Liver (tissue), 9 donors: ENCODE measurements around the gene POFUT2. TPM values are rescaled to one million over a fixed set of nuclear protein-coding genes. Genes with fewer than 3 reads are reported as not detected.
A peak's percentile ranks its signal among the peaks of the same experiment; 100 is the strongest.

Experiments
- DNase-seq: peaks from one replicate; pipeline ENCODE4 v3.0.0-alpha.2; 2017; ENCODE audit warnings: low spot score
- H3K27ac ChIP-seq, 2 donors: one replicate each; pipeline ENCODE4 v1.7.0; 2013; ENCODE audit warnings: inconsistent platforms in 2 of 2, low read length in 2 of 2, control low read depth in 1 of 2, low read depth in 1 of 2, mild to moderate bottlenecking in 1 of 2
- H3K27me3 ChIP-seq, 4 donors: one replicate each; pipeline versions ENCODE4 v1.6.1 to v1.7.0; 2013; ENCODE audit warnings: low read length in 3 of 4, inconsistent platforms in 1 of 4, mild to moderate bottlenecking in 1 of 4, moderate library complexity in 1 of 4; ENCODE audit not compliant: control insufficient read depth in 4 of 4, insufficient read depth in 4 of 4
- H3K36me3 ChIP-seq, 4 donors: one replicate each; pipeline versions ENCODE4 v1.6.1 to v1.7.0; 2013; ENCODE audit warnings: low read length in 3 of 4, mild to moderate bottlenecking in 3 of 4, low read depth in 1 of 4, moderate library complexity in 1 of 4; ENCODE audit not compliant: control insufficient read depth in 4 of 4, insufficient read depth in 3 of 4
- H3K4me1 ChIP-seq, 4 donors: one replicate each; pipeline versions ENCODE4 v1.6.1 to v1.7.0; 2013; ENCODE audit warnings: low read length in 3 of 4, mild to moderate bottlenecking in 3 of 4, moderate library complexity in 1 of 4; ENCODE audit not compliant: control insufficient read depth in 4 of 4, insufficient read depth in 4 of 4
- H3K4me3 ChIP-seq, 3 donors: one replicate each; pipeline versions ENCODE4 v1.6.1 to v1.7.0; 2013; ENCODE audit warnings: low read length in 3 of 3, control low read depth in 1 of 3, low read depth in 1 of 3, mild to moderate bottlenecking in 1 of 3
- H3K9ac ChIP-seq, 2 donors: one replicate each; pipeline ENCODE4 v1.7.0; 2013; ENCODE audit warnings: low read length in 2 of 2, mild to moderate bottlenecking in 2 of 2, moderate library complexity in 2 of 2, control low read depth in 1 of 2, low read depth in 1 of 2
- H3K9me3 ChIP-seq, 4 donors: one replicate each; pipeline versions ENCODE4 v1.6.1 to v1.7.0; 2013; ENCODE audit warnings: low read length in 3 of 4; ENCODE audit not compliant: control insufficient read depth in 4 of 4
- ATF3 ChIP-seq: IDR thresholded peaks from 2 replicates; pipeline ENCODE4 v1.6.1; 2016; ENCODE audit warnings: antibody characterized with exemption
- EGR1 ChIP-seq, 2 donors: IDR thresholded peaks; 2 replicates each; pipeline ENCODE4 v1.6.1; 2016 to 2018; ENCODE audit warnings: antibody characterized with exemption in 2 of 2, low read depth in 2 of 2
- FOXA1 ChIP-seq: IDR thresholded peaks from 2 replicates; pipeline ENCODE4 v1.6.1; 2016; ENCODE audit warnings: antibody characterized with exemption
- FOXA2 ChIP-seq: IDR thresholded peaks from 2 replicates; pipeline ENCODE4 v1.6.1; 2016; ENCODE audit warnings: antibody characterized with exemption
- GABPA ChIP-seq, 2 donors: IDR thresholded peaks in 1 of 2; conservative IDR thresholded peaks in 1 of 2; 2 replicates each; pipeline ENCODE4 v1.6.1; 2016; ENCODE audit warnings: antibody characterized with exemption in 2 of 2, mild to moderate bottlenecking in 1 of 2, moderate library complexity in 1 of 2
- HNF4A ChIP-seq, 2 donors: conservative IDR thresholded peaks; 2 replicates each; pipeline ENCODE4 v1.6.1; 2016; ENCODE audit warnings: antibody characterized with exemption in 2 of 2, mild to moderate bottlenecking in 2 of 2
- HNF4G ChIP-seq: IDR thresholded peaks from 2 replicates; pipeline ENCODE4 v1.6.1; 2016; ENCODE audit warnings: antibody characterized with exemption
- JUND ChIP-seq, 2 donors: IDR thresholded peaks; 2 replicates each; pipeline ENCODE4 v1.6.1; 2016; ENCODE audit warnings: antibody characterized with exemption in 2 of 2
- MAX ChIP-seq: IDR thresholded peaks from 2 replicates; pipeline ENCODE4 v1.6.1; 2016; ENCODE audit warnings: antibody characterized with exemption
- NR2F2 ChIP-seq: IDR thresholded peaks from 2 replicates; pipeline ENCODE4 v1.6.1; 2016; ENCODE audit warnings: antibody characterized with exemption
- RAD21 ChIP-seq, 2 donors: IDR thresholded peaks; 2 replicates each; pipeline ENCODE4 v1.6.1; 2016; ENCODE audit warnings: antibody characterized with exemption in 2 of 2, mild to moderate bottlenecking in 2 of 2
- REST ChIP-seq: IDR thresholded peaks from 2 replicates; pipeline ENCODE4 v1.6.1; 2016; ENCODE audit warnings: antibody characterized with exemption, mild to moderate bottlenecking
- RXRA ChIP-seq, 2 donors: IDR thresholded peaks; 2 replicates each; pipeline ENCODE4 v1.6.1; 2017 to 2018; ENCODE audit warnings: antibody characterized with exemption in 2 of 2, mild to moderate bottlenecking in 1 of 2
- SP1 ChIP-seq: IDR thresholded peaks from 2 replicates; pipeline ENCODE4 v1.6.1; 2018; ENCODE audit warnings: antibody characterized with exemption, mild to moderate bottlenecking
- TAF1 ChIP-seq: conservative IDR thresholded peaks from 2 replicates; pipeline ENCODE4 v1.6.1; 2016; ENCODE audit warnings: antibody characterized with exemption, mild to moderate bottlenecking
- YY1 ChIP-seq: IDR thresholded peaks from 2 replicates; pipeline ENCODE4 v1.6.1; 2016; ENCODE audit warnings: antibody characterized with exemption, mild to moderate bottlenecking
- ZBTB33 ChIP-seq: IDR thresholded peaks from 2 replicates; pipeline ENCODE4 v1.6.1; 2016; ENCODE audit warnings: antibody characterized with exemption
- WGBS: extraction: QIAGEN DNeasy Blood & Tissue Kit; methylation state at CpG from one replicate; pipeline ENCODE4 v1.1.7; 2013; 5-methylcytosine and 5-hydroxymethylcytosine counted together
- polyA plus RNA-seq, 2 donors: library from polyadenylated mRNA; stranded (reverse) in 1 of 2; unstranded in 1 of 2; fragments of 200-250 nt in 1 of 2; fragments of >200 nt in 1 of 2; fragmentation: Nextera tagmentation in 1 of 2; extraction: Ambion mirVana in 1 of 2; gene quantifications; one replicate each; pipeline versions ENCODE4 v1.2.1 to v1.2.3, GENCODE V29; 2013 to 2015
- total RNA-seq, 2 donors: library from RNA; depleted of rRNA; stranded (reverse); fragments of >200 nt; gene quantifications; one replicate each; pipeline ENCODE4 v1.2.3, GENCODE V29; 2014
- donor health status: healthy.
- donor health status: healthy.
- donor health status: healthy.
- donor health status: healthy.
- donor health status: healthy.

Gene POFUT2
- total and polyA plus RNA-seq, 4 donors: 3.3 to 15.6 (median 7.9) TPM

- peak; percentile 17 for DNase-seq
- Histone ChIP-seq H3K4me1 (peaks cover 2 to 15% (median 10%) of the 10 kb centered on the region in 4 donors), H3K36me3 (peaks cover 4 to 17% (median 6%) of the 10 kb centered on the region in 4 donors), H3K9ac (no peak overlapping the region), H3K4me3 (no peak overlapping the region), H3K27ac (no peak overlapping the region), H3K9me3 (no peaks in the 10 kb centered on the region), H3K27me3 (no peaks in the 10 kb centered on the region)
- TF ChIP-seq JUND (IDR thresholded peaks at IDR 0.05) (no peak), EGR1 (IDR thresholded peaks at IDR 0.05; ENCODE audit: low read depth in 2 of 2) (no peak), HNF4A (conservative IDR thresholded peaks at IDR 0.05) (no peak), ZBTB33 (no peak), RXRA (IDR thresholded peaks at IDR 0.05) (no peak), ATF3 (no peak), HNF4G (no peak), REST (no peak), FOXA2 (no peak)
- WGBS: 79% methylated on average over 10 of the region's 10 CpGs
Measured at GRCh38 chr21:45261093-45261492, 26.6 kb downstream of the POFUT2 start.

- H3K4me3 ChIP-seq: no peak overlapping the region
- H3K36me3 ChIP-seq: peaks cover 4 to 10% (median 6%) of the 10 kb centered on the region in 4 donors
- H3K27ac ChIP-seq: no peak overlapping the region
- no peaks in the 10 kb centered on the region for H3K9me3 ChIP-seq
- no peak for DNase-seq
- no peak for TF ChIP-seq TAF1
- TF ChIP-seq NR2F2: no peak
- TF ChIP-seq HNF4G: no peak
- no peak for TF ChIP-seq RAD21 (IDR thresholded peaks at IDR 0.05)
- no peak for TF ChIP-seq YY1
- TF ChIP-seq GABPA (IDR thresholded peaks at IDR 0.05 in 1 of 2, conservative IDR thresholded peaks at IDR 0.05 in 1 of 2): no peak
- no peak for TF ChIP-seq RXRA (IDR thresholded peaks at IDR 0.05)
- no peak for TF ChIP-seq REST
- TF ChIP-seq EGR1 (IDR thresholded peaks at IDR 0.05; ENCODE audit: low read depth in 2 of 2): no peak
- no peak for TF ChIP-seq MAX
- TF ChIP-seq ATF3: no peak
- TF ChIP-seq FOXA1: no peak
- TF ChIP-seq HNF4A (conservative IDR thresholded peaks at IDR 0.05): no peak
- TF ChIP-seq JUND (IDR thresholded peaks at IDR 0.05): no peak
- TF ChIP-seq FOXA2: no peak
- TF ChIP-seq ZBTB33: no peak
- no peak for TF ChIP-seq SP1
- 55% methylated on average over 5 of the region's 5 CpGs for WGBS
- no peaks in the 10 kb centered on the region for H3K27me3 ChIP-seq
- no peak overlapping the region for H3K9ac ChIP-seq
- peaks cover 2 to 15% (median 10%) of the 10 kb centered on the region in 4 donors for H3K4me1 ChIP-seq
Measured at GRCh38 chr21:45260191-45260825, 27.4 kb downstream of the POFUT2 start.
